Astrocyte (in vitro differentiated cells and primary cell): ENCODE results near the gene PLEKHG7. TPM values are rescaled to one million over a fixed set of nuclear protein-coding genes. Genes with fewer than 3 reads are reported as not detected.
A peak's percentile ranks its signal among the peaks of the same experiment; 100 is the strongest.

Source experiments
- DNase-seq: peaks from one replicate; pipeline ENCODE4 v3.0.0-alpha.2; 2010; ENCODE audit warnings: low read depth
- FAIRE-seq: peaks from 2 replicates; lab custom pipeline; 2011; peaks lifted over from hg19 to GRCh38; lab: Jason Lieb, UNC
- H2AFZ ChIP-seq: 2 replicates; pipeline ENCODE4 v1.6.0; 2012; ENCODE audit warnings: low read depth, low read length, inconsistent platforms
- H3K27ac ChIP-seq: 2 replicates; pipeline ENCODE4 v1.5.1; 2011; ENCODE audit warnings: low read depth, low read length, inconsistent platforms
- H3K27me3 ChIP-seq: 2 replicates; pipeline ENCODE4 v1.6.0; 2011; ENCODE audit warnings: low read length, inconsistent platforms; ENCODE audit not compliant: insufficient read depth
- H3K36me3 ChIP-seq: 2 replicates; pipeline ENCODE4 v1.5.1; 2011; ENCODE audit warnings: low read length, inconsistent platforms; ENCODE audit not compliant: insufficient read depth
- H3K4me1 ChIP-seq: 2 replicates; pipeline ENCODE4 v1.5.1; 2011; ENCODE audit warnings: low read length, inconsistent platforms; ENCODE audit not compliant: insufficient read depth
- H3K4me2 ChIP-seq: 2 replicates; pipeline ENCODE4 v1.6.0; 2012; ENCODE audit warnings: low read length, inconsistent platforms
- H3K4me3 ChIP-seq: 2 replicates; pipeline ENCODE4 v1.5.1; 2011; ENCODE audit warnings: low read depth, mild to moderate bottlenecking, low read length, inconsistent platforms; ENCODE audit not compliant: insufficient read depth
- H3K79me2 ChIP-seq: 2 replicates; pipeline ENCODE4 v1.6.0; 2012; ENCODE audit warnings: mild to moderate bottlenecking, low read length, inconsistent platforms; ENCODE audit not compliant: insufficient read depth
- H3K9ac ChIP-seq: 2 replicates; pipeline ENCODE4 v1.6.0; 2012; ENCODE audit warnings: mild to moderate bottlenecking, low read length, inconsistent platforms
- H3K9me3 ChIP-seq: 2 replicates; pipeline ENCODE4 v1.5.1; 2012; ENCODE audit warnings: low read depth, mild to moderate bottlenecking, low read length, inconsistent platforms; ENCODE audit not compliant: insufficient read depth
- H4K20me1 ChIP-seq: 2 replicates; pipeline ENCODE4 v1.6.0; 2012; ENCODE audit warnings: low read length, inconsistent platforms; ENCODE audit not compliant: insufficient read depth
- H3K27ac Mint-ChIP-seq: one replicate; pipeline ENCODE4 v1.8.0; 2021; ENCODE audit warnings: mild to moderate bottlenecking, mixed read lengths; ENCODE audit not compliant: unreplicated experiment
- H3K27me3 Mint-ChIP-seq: one replicate; pipeline ENCODE4 v1.8.0; 2021; ENCODE audit warnings: low read depth, mixed read lengths; ENCODE audit not compliant: unreplicated experiment
- H3K36me3 Mint-ChIP-seq: one replicate; pipeline ENCODE4 v1.8.0; 2021; ENCODE audit warnings: low read depth, mixed read lengths; ENCODE audit not compliant: unreplicated experiment
- H3K4me1 Mint-ChIP-seq: one replicate; pipeline ENCODE4 v1.8.0; 2021; ENCODE audit warnings: low read depth, mixed read lengths; ENCODE audit not compliant: unreplicated experiment
- H3K4me3 Mint-ChIP-seq: one replicate; pipeline ENCODE4 v1.8.0; 2021; ENCODE audit warnings: mild to moderate bottlenecking, moderate library complexity, mixed read lengths; ENCODE audit not compliant: unreplicated experiment
- H3K9me3 Mint-ChIP-seq: one replicate; pipeline ENCODE4 v1.8.0; 2021; ENCODE audit warnings: mild to moderate bottlenecking, mixed read lengths; ENCODE audit not compliant: unreplicated experiment
- CTCF ChIP-seq: IDR thresholded peaks from 2 replicates; pipeline ENCODE4 v1.5.1; 2011; ENCODE audit warnings: low read depth, mild to moderate bottlenecking, inconsistent platforms, low read length, moderate library complexity; ENCODE audit not compliant: insufficient read depth
- EZH2 ChIP-seq: IDR thresholded peaks from 2 replicates; pipeline ENCODE4 v1.6.1; 2012; ENCODE audit warnings: mild to moderate bottlenecking, low read length, inconsistent platforms; ENCODE audit not compliant: insufficient read depth
- total RNA-seq: library from RNA; stranded (reverse); gene quantifications from 2 replicates; pipeline ENCODE4 v1.2.1, GENCODE V29; 2021

Gene PLEKHG7
- total RNA-seq, 1 donor from 2014 or later: 0.68 TPM

- Mint-ChIP-seq H3K4me1 (no peaks in the 10 kb centered on the region), H3K27me3 (no peaks in the 10 kb centered on the region), H3K36me3 (peaks cover 3% of the 10 kb centered on the region), H3K9me3 (no peaks in the 10 kb centered on the region), H3K4me3 (no peak overlapping the region), H3K27ac (no peak overlapping the region)
- Histone ChIP-seq H3K27me3 (no peaks in the 10 kb centered on the region), H3K27ac (no peak overlapping the region), H3K4me3 (no peak overlapping the region), H3K4me1 (no peaks in the 10 kb centered on the region), H4K20me1 (no peaks in the 10 kb centered on the region), H3K79me2 (no peaks in the 10 kb centered on the region), H3K4me2 (no peak overlapping the region), H3K36me3 (peaks cover 11% of the 10 kb centered on the region), H3K9me3 (no peaks in the 10 kb centered on the region), H2AFZ (no peak overlapping the region), H3K9ac (no peak overlapping the region)
- TF ChIP-seq EZH2 (no peak), CTCF (no peak)
- DNase-seq (peak; percentile 7), FAIRE-seq (no peak)
These were observed 118.4 kb downstream of the PLEKHG7 start for GRCh38 chr12:92821142-92821541.

Other genes starting within 250 kb of the PLEKHG7 start
- gene EEA1, start 226.3 kb downstream of the PLEKHG7 start, total RNA-seq: 27.5 and 36.5 TPM in 2 replicates